Esophagus muscularis mucosa (tissue), 3 donors: ENCODE results near the gene SSRP1.

Experiments
- POLR2A ChIP-seq: fragments of 450-650 bp; IDR thresholded peaks from one replicate; pipeline ENCODE4 v1.6.1; 2017; ENCODE audit warnings: antibody characterized with exemption, moderate library complexity, mild to moderate bottlenecking, low read depth
- TF ChIP-seq, protein P1 (sequence below), 3 experiments: fragments of 200-600 bp in 2 of 3; fragments of 450-650 bp in 1 of 3; sonication (generic) in 2 of 3; IDR thresholded peaks; one replicate each; pipeline ENCODE4 v1.5.1; 2017 to 2019; ENCODE audit warnings: antibody characterized with exemption in 3 of 3, mild to moderate bottlenecking in 2 of 3, moderate library complexity in 1 of 3

GRCh38 chr11:57299150-57299737, 36.4 kb downstream of the SSRP1 start:
- no peak for TF ChIP-seq POLR2A
- TF ChIP-seq, protein P1, sequence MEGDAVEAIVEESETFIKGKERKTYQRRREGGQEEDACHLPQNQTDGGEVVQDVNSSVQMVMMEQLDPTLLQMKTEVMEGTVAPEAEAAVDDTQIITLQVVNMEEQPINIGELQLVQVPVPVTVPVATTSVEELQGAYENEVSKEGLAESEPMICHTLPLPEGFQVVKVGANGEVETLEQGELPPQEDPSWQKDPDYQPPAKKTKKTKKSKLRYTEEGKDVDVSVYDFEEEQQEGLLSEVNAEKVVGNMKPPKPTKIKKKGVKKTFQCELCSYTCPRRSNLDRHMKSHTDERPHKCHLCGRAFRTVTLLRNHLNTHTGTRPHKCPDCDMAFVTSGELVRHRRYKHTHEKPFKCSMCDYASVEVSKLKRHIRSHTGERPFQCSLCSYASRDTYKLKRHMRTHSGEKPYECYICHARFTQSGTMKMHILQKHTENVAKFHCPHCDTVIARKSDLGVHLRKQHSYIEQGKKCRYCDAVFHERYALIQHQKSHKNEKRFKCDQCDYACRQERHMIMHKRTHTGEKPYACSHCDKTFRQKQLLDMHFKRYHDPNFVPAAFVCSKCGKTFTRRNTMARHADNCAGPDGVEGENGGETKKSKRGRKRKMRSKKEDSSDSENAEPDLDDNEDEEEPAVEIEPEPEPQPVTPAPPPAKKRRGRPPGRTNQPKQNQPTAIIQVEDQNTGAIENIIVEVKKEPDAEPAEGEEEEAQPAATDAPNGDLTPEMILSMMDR (IDR thresholded peaks at IDR 0.05) = no peak
